GM12864 (cell line): ENCODE results near the gene MARCHF6.
A peak's percentile ranks its signal among the peaks of the same experiment; 100 is the strongest.
"Not testable (repeated sequence)": the region's sequence is repeated elsewhere in the genome, so short reads cannot be mapped to it uniquely, and the experiment has no call there.

Experiments used
- DNase-seq: peaks from one replicate; pipeline ENCODE4 v3.0.0-alpha.2; 2011; ENCODE audit warnings: low read depth
- H3K4me3 ChIP-seq: 2 replicates; pipeline ENCODE4 v1.5.1; 2011; ENCODE audit warnings: mild to moderate bottlenecking, low read depth, low read length, control low read depth
- TF ChIP-seq, protein P1 (sequence below): IDR thresholded peaks from 2 replicates; pipeline ENCODE4 v1.5.1; 2011; ENCODE audit warnings: low read depth, mild to moderate bottlenecking, moderate library complexity, low read length, control low read depth, inconsistent platforms; ENCODE audit errors: missing control alignments

Gene MARCHF6

DNA sequence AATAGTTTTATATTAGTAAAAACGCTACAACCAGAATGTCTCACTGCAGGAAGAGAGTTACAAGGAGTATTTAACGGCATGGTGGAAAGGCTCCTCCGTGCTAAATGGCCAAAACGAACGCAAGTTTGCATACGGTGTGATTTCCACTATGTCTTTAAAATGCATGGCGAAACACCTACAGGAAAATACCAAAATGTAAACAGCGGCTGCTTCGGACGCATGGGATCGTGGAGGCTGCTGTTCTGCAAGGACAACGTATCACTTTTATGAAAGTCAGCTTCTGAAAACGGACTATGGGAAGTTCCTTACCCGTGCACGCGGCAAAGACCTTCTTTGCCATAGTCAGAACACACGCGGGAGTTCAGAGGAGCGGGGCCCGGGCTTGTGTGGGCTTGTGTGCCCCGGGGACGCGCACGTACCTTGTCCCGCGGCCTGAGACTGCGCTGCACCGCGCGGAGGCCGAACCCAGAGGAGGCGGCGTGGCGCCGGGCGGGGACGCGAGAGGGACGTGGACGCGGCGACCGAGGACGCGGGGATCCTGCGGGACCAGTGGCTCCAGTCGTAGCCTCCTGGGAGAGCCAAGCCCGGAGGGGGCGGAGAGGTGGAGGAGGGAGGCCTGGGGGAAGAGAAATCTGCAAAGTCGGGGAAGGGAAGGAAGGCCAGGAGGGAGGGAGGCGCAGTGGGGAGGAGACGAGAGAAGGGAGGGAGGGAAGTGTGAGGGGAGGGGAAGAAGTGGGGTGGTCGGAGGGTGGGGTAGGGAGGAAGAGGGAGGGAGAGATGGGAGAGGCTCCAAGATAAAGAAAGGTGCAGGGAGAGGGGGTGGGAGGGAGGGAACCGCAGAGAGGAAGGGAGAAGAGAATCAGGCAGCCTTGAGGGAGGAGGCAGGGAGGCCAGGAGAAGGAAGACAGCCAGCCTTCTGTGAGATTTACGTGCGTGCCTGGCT, 46.0 kb upstream of the MARCHF6 start, which contains the start of gene CMBL:
TSS of gene CMBL (minus strand) at position 697 of the 943 bp plus-strand sequence. CDS start 17,140 bp downstream, outside the sequence.
- TF ChIP-seq, protein P1, sequence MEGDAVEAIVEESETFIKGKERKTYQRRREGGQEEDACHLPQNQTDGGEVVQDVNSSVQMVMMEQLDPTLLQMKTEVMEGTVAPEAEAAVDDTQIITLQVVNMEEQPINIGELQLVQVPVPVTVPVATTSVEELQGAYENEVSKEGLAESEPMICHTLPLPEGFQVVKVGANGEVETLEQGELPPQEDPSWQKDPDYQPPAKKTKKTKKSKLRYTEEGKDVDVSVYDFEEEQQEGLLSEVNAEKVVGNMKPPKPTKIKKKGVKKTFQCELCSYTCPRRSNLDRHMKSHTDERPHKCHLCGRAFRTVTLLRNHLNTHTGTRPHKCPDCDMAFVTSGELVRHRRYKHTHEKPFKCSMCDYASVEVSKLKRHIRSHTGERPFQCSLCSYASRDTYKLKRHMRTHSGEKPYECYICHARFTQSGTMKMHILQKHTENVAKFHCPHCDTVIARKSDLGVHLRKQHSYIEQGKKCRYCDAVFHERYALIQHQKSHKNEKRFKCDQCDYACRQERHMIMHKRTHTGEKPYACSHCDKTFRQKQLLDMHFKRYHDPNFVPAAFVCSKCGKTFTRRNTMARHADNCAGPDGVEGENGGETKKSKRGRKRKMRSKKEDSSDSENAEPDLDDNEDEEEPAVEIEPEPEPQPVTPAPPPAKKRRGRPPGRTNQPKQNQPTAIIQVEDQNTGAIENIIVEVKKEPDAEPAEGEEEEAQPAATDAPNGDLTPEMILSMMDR, result no peak
- DNase-seq, result no peak
- H3K4me3 ChIP-seq, result peak within 1 kb of the TSS; percentile 53

DNA sequence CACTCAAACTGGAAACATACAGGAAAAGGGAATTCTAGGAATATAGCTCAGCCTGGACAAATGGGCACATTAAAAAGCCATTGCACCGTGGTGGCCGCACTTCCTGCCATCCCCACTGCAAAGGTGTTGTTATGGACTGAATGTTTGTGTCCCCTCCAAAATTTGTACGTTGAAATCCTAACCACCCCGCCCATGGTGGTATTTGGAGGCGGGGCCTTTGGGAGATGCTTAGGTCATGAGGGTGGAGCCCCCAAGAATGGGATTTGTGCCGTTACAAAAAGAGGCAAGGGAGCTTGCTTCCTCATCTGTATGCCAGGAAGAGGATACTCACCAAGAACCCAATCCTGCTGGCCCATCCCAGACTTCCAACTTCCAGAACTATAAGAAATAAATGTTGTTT, 44.7 kb upstream of the MARCHF6 start:
- TF ChIP-seq, protein P1, result no peak
- no peak for DNase-seq
- H3K4me3 ChIP-seq, result no peak overlapping the region

DNA sequence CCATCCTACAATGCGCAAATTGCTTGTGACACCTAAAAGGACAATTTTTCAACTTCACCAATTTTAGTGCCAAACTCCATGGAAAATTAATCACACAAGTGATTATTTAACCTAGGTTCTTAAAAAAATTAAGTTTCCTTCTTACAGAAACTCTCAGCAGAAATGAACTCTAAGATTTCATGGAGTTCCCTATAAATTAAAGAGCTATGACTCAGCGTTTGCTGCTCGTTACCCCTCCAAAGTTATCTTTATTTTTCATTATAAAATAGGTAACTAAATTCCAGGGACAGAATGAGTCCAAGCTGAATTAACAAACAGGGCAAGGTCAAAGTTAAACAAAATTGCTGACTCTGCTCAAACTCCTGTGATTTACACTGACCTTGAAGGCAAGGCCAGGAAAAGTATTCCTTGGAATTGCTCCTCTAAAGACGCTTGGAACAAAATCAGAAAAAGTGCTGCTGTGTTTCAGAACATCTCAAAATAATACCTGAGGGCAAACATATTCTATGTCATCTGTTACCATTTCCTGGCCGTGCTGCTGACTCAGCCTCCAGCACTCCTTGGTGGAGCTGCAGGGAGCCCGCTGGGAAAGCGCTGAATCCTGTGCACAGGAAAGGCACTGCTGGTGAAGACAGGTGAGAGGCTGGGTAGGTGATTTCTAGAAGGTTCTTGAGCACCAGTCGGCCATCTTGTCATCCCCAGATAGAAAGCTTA, 43.3 kb upstream of the MARCHF6 start:
- DNase-seq, result no peak
- no peak overlapping the region for H3K4me3 ChIP-seq
- TF ChIP-seq, protein P1, result no peak

DNA sequence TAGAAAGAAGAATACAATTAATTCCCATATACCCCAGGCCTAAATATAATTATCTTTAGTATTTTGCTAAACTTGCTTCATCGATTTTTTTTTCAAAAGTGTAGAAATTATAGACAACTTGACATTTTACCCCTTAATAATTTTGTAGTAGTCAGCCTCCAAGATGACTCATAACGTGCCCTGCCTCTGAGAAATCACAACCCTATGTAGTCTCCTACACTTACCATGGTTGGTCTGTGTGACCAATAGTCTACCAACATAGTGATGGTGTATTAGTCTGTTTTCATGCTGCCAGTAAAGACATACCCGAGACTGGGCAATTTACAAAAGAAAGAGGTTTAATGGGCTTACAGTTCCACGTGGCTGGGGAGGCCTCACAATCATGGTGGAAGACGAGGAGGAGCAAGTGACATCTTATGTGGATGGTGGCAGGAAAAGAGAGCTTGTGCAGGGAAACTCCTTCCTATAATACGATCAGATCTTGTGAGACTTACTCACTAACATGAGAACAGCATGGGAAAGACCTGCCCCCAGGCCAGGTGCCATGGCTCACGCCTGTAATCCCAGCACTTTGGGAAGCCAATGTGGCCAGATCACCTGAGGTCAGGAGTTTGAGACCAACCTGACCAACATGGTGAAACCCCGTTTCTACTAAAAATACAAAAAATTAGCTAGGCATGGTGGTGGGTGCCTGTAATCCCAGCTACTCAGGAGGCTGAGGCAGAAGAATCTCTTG, 42.5 kb upstream of the MARCHF6 start:
- not testable (repeated sequence) for H3K4me3 ChIP-seq, DNase-seq

DNA sequence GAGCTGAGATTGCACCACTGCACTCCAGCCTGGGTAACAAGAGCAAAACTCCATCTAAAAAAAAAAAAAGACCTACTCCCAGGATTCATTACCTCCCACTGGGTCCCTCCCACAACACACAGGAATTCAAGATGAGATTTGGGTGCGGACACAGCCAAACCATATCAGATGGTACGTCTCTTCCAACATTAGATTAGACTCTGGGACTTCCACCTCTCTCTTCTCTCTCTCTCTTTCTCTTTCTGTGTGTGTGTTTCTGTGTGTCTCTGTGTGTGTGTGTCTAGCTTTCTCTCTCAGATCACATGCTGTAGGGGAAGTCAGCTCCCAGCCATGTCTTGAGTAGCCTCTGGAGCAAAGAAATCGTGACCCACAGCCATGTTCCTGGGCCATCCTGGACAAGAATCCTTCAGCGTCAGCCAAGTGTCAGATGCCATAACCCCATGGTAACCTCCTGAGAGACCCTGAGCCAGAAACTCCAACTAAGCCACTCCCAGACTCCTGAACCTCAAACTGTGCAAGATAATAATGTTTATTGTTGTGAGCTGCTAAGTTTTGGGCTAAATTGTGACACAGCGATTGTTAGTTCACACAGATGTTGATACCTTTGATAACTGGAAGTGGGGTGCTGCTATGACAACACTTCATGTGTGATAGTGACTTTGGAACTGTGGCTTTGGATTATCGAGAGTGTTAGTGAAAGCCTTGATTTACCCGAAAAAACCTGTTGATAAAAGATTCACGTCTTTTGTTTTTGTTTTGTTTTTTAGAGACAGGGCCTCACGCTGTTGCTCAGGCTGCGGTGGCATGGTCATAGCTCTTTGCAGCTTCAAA, 41.7 kb upstream of the MARCHF6 start:
- TF ChIP-seq, protein P1, result no peak
- H3K4me3 ChIP-seq, result no peak overlapping the region

DNA sequence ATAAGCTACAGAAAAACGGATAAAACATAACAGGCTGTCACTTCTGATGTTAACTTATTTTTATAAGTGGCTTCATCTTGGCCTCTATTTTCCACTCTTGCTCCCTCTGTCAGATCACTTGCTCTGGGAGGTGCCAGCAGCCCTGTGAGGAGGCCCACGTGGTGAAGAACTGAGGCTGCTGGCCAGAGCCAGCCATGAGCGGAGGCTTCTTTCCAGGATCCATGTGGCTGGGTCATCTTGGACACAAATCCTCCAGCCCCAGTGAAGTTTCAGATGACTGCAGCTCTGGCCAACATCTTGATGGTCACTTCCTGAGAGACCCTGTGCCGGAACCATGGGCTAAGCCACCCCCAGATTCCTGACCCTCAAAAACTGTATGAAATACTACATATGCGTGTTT, 38.3 kb upstream of the MARCHF6 start:
- DNase-seq, result no peak
- H3K4me3 ChIP-seq, result no peak overlapping the region
- TF ChIP-seq, protein P1, result no peak

More for the DNA sequence above, 41.7 kb upstream of the MARCHF6 start:
- DNase-seq, result no peak
